Measurements from ENCODE around the gene EVA1A. TPM values are rescaled to one million over a fixed set of nuclear protein-coding genes. Genes with fewer than 3 reads are reported as not detected.

EVA1A gene
- polyA plus RNA-seq, 2 of the 4 experiments (the other 2 are of a cell fraction), result 2.5 to 19.0 TPM

- WGBS (ENCODE audit: missing lambda C conversion rate), result 47% methylated on average over 8 of the region's 8 CpGs
- no peak overlapping the region for H3K4me3 ChIP-seq
- CTCF ChIA-PET, result no interaction called here
- FAIRE-seq (no peak), ATAC-seq (no peak), DNase-seq (ENCODE audit: low read depth in 1 of 2, low spot score in 1 of 2) (no peak)
- TF ChIP-seq NR3C1 (IDR thresholded peaks at IDR 0.05), result no peak
- TF ChIP-seq PHF8 (IDR thresholded peaks at IDR 0.05; ENCODE audit: borderline replicate concordance, low read depth), result no peak
- TF ChIP-seq RCOR1 (IDR thresholded peaks at IDR 0.05; ENCODE audit: low read depth, low read length), result no peak
- no peak for TF ChIP-seq ZSCAN20 (CRISPR knock-in tag; IDR thresholded peaks at IDR 0.05)
- no peak for TF ChIP-seq CEBPB (IDR thresholded peaks at IDR 0.05)
- no peak for TF ChIP-seq MYC (IDR thresholded peaks at IDR 0.05; ENCODE audit: borderline replicate concordance, low read length)
- no peak for TF ChIP-seq RARB (CRISPR knock-in tag; IDR thresholded peaks at IDR 0.05)
- TF ChIP-seq CHD4 (IDR thresholded peaks at IDR 0.05; ENCODE audit: borderline replicate concordance), result no peak
- TF ChIP-seq CBX2 (IDR thresholded peaks at IDR 0.05; ENCODE audit: borderline replicate concordance, low read depth), result no peak
- TF ChIP-seq POLR2A (IDR thresholded peaks at IDR 0.05; ENCODE audit: low read length), result no peak
- no peak for TF ChIP-seq FOSB (CRISPR knock-in tag; IDR thresholded peaks at IDR 0.05)
- TF ChIP-seq REST (IDR thresholded peaks at IDR 0.05), result no peak
- H3K27ac ChIP-seq, result no peak overlapping the region
- no peaks in the 10 kb centered on the region for H3K9me3 ChIP-seq
- POLR2A ChIA-PET, result interaction anchor here (0.6 kb wide), 1 partner anchor 87 kb away, joined by 7 read pairs; the partner anchor contains the start of gene EVA1A
- no peaks in the 10 kb centered on the region for H3K4me1 ChIP-seq
- H3K4me2 ChIP-seq, result no peak overlapping the region
Measured at GRCh38 chr2:75474115-75474514, 86.6 kb downstream of the EVA1A start.

GRCh38 chr2:75466708-75467311, 93.9 kb downstream of the EVA1A start:
- WGBS (ENCODE audit: missing lambda C conversion rate), result 10% methylated on average over 3 of the region's 3 CpGs

More at GRCh38 chr2:75466708-75467311, 93.9 kb downstream of the EVA1A start:
- ChIA-PET POLR2A (no interaction called here), CTCF (interaction anchor here (0.6 to 10.6 kb wide), 29 partner anchors 9 to 550 kb away, joined by 3 to 139 read pairs (median 5); partner anchors contain the start of gene EVA1A)
- Histone ChIP-seq H3K4me1 (no peaks in the 10 kb centered on the region), H3K4me2 (no peak overlapping the region), H3K27ac (no peak overlapping the region), H3K4me3 (no peak overlapping the region), H3K9me3 (no peaks in the 10 kb centered on the region)
- DNase-seq (ENCODE audit: low read depth in 1 of 2, low spot score in 1 of 2) (peak; percentile 50 to 58), FAIRE-seq (peak; percentile 72), ATAC-seq (peak; percentile 44 to 84; a peak in 3 of 6 replicates)
- no peak for TF ChIP-seq RARB (CRISPR knock-in tag; IDR thresholded peaks at IDR 0.05)
- TF ChIP-seq RAD21 (conservative IDR thresholded peaks at IDR 0.05 in 1 of 2, IDR thresholded peaks at IDR 0.05 in 1 of 2), result peak; percentile 51 to 70; a peak in 4 of 5 replicates
- no peak for TF ChIP-seq HDAC2 (IDR thresholded peaks at IDR 0.05)
- TF ChIP-seq HOXA7 (CRISPR knock-in tag; IDR thresholded peaks at IDR 0.05), result no peak
- peak; percentile 60 for TF ChIP-seq CTCF (IDR thresholded peaks at IDR 0.05)
- TF ChIP-seq SMC3 (IDR thresholded peaks at IDR 0.05), result peak; percentile 35; the same call in 2 of the 3 replicates
